CD14-positive monocyte (primary cell): ENCODE measurements around the gene MUTYH. TPM values are rescaled to one million over a fixed set of nuclear protein-coding genes. Genes with fewer than 3 reads are reported as not detected.
A peak's percentile ranks its signal among the peaks of the same experiment; 100 is the strongest.

Experiments used
- DNase-seq, 3 donors: peaks; one replicate each; pipeline ENCODE4 v3.0.0-alpha.2; 2011 to 2022
- H2AFZ ChIP-seq: 2 replicates; pipeline ENCODE4 v1.6.0; 2012; ENCODE audit warnings: mild to moderate bottlenecking, low read depth, low read length, inconsistent platforms; ENCODE audit not compliant: insufficient read depth, poor library complexity, severe bottlenecking
- H3K27ac ChIP-seq, 2 donors: 1 replicate in 1 of 2; 2 replicates in 1 of 2; pipeline ENCODE4 v1.5.1; 2012 to 2013; ENCODE audit warnings: low read length in 2 of 2, control low read depth in 1 of 2, inconsistent platforms in 1 of 2, low read depth in 1 of 2, mild to moderate bottlenecking in 1 of 2
- H3K27me3 ChIP-seq, 2 donors: one replicate each; pipeline versions ENCODE4 v1.6.0 to v1.6.1; 2011 to 2013; ENCODE audit warnings: low read length in 2 of 2; ENCODE audit not compliant: control insufficient read depth in 2 of 2, insufficient read depth in 2 of 2
- H3K36me3 ChIP-seq, 2 donors: replicated peaks in 1 of 2; 1 replicate in 1 of 2; 2 replicates in 1 of 2; pipeline versions ENCODE4 v1.5.1 to v1.6.1; 2012 to 2013; ENCODE audit warnings: low read length in 2 of 2, control low read depth in 1 of 2, inconsistent platforms in 1 of 2, mild to moderate bottlenecking in 1 of 2; ENCODE audit not compliant: insufficient read depth in 2 of 2, control insufficient read depth in 1 of 2
- H3K4me1 ChIP-seq, 2 donors: 1 replicate in 1 of 2; 2 replicates in 1 of 2; pipeline versions ENCODE4 v1.5.1 to v1.6.1; 2012 to 2013; ENCODE audit warnings: low read length in 2 of 2, control low read depth in 1 of 2, inconsistent platforms in 1 of 2, mild to moderate bottlenecking in 1 of 2, moderate library complexity in 1 of 2; ENCODE audit not compliant: insufficient read depth in 2 of 2, control insufficient read depth in 1 of 2
- H3K4me2 ChIP-seq: replicated peaks from 2 replicates; pipeline ENCODE3; 2012; ENCODE audit warnings: low read length, moderate library complexity, mild to moderate bottlenecking; ENCODE audit not compliant: poor library complexity, severe bottlenecking; ENCODE audit errors: extremely low read depth
- H3K4me3 ChIP-seq, 3 experiments: fragments of 200-600 bp in 1 of 3; sonication (generic) in 1 of 3; replicated peaks in 1 of 3; 1 replicate in 2 of 3; 2 replicates in 1 of 3; pipeline ENCODE4 v1.5.1; 2011 to 2013; ENCODE audit warnings: low read length in 3 of 3, mild to moderate bottlenecking in 3 of 3, control low read depth in 2 of 3, low read depth in 2 of 3, inconsistent platforms in 1 of 3, moderate library complexity in 1 of 3
- H3K79me2 ChIP-seq: 2 replicates; pipeline ENCODE4 v1.6.0; 2012; ENCODE audit warnings: mild to moderate bottlenecking, control low read depth, inconsistent platforms, low read length, moderate library complexity; ENCODE audit not compliant: insufficient read depth
- H3K9ac ChIP-seq: 2 replicates; pipeline ENCODE4 v1.6.0; 2017; ENCODE audit warnings: low read length, mild to moderate bottlenecking; ENCODE audit not compliant: insufficient read depth, poor library complexity, severe bottlenecking
- H3K9me3 ChIP-seq, 2 donors: replicated peaks in 1 of 2; 1 replicate in 1 of 2; 2 replicates in 1 of 2; pipeline versions ENCODE4 v1.5.1 to v1.6.1; 2012 to 2013; ENCODE audit warnings: low read length in 2 of 2, control low read depth in 1 of 2; ENCODE audit not compliant: control insufficient read depth in 1 of 2, insufficient read depth in 1 of 2
- H4K20me1 ChIP-seq: 2 replicates; pipeline ENCODE4 v1.6.0; 2012; ENCODE audit warnings: mild to moderate bottlenecking, low read length, control low read depth, moderate library complexity; ENCODE audit not compliant: insufficient read depth
- H3K27ac Mint-ChIP-seq, 7 donors: one replicate each; pipeline ENCODE4 v1.8.0; 2020; ENCODE audit warnings: mild to moderate bottlenecking in 7 of 7, mixed read lengths in 7 of 7, moderate library complexity in 6 of 7, inconsistent platforms in 2 of 7
- H3K27me3 Mint-ChIP-seq, 3 donors: one replicate each; pipeline ENCODE4 v1.8.0; 2021 to 2022; ENCODE audit warnings: low read depth in 3 of 3, mild to moderate bottlenecking in 3 of 3, mixed read lengths in 3 of 3, moderate library complexity in 3 of 3, inconsistent platforms in 1 of 3
- H3K36me3 Mint-ChIP-seq, 2 donors: one replicate each; pipeline ENCODE4 v1.8.0; 2020; ENCODE audit warnings: mixed read lengths in 2 of 2, inconsistent platforms in 1 of 2, mild to moderate bottlenecking in 1 of 2
- H3K4me1 Mint-ChIP-seq: one replicate; pipeline ENCODE4 v1.8.0; 2020; ENCODE audit warnings: mild to moderate bottlenecking, mixed read lengths
- H3K4me3 Mint-ChIP-seq, 2 donors: one replicate each; pipeline ENCODE4 v1.8.0; 2020; ENCODE audit warnings: mild to moderate bottlenecking in 2 of 2, mixed read lengths in 2 of 2, moderate library complexity in 1 of 2
- H3K9me3 Mint-ChIP-seq, 7 donors: one replicate each; pipeline ENCODE4 v1.8.0; 2020 to 2022; ENCODE audit warnings: mixed read lengths in 7 of 7, mild to moderate bottlenecking in 6 of 7, moderate library complexity in 6 of 7, inconsistent platforms in 2 of 7
- CTCF ChIP-seq: fragments of 200-600 bp; IDR thresholded peaks from one replicate; pipeline ENCODE4 v1.8.0; 2022; ENCODE audit warnings: antibody characterized with exemption, mild to moderate bottlenecking
- WGBS: methylation state at CpG from one replicate; pipeline ENCODE4 v1.1.5; 2013; ENCODE audit warnings: missing lambda C conversion rate; ENCODE audit not compliant: insufficient coverage; 5-methylcytosine and 5-hydroxymethylcytosine counted together
- intact Hi-C, 2 donors: fragments of 100-400 bp; cut with micrococcal nuclease; formaldehyde crosslinking; loops; one replicate each; pipeline versions ENCODE4 v1.15.0 to v1.15.1; 2023
- polyA plus RNA-seq, 3 donors: library from polyadenylated mRNA; depleted of rRNA in 1 of 3; unstranded in 2 of 3; stranded (reverse) in 1 of 3; fragments of 300-500 nt in 2 of 3; fragments of >200 nt in 1 of 3; fragmentation: Illumina TruSeq in 2 of 3; gene quantifications; 1 replicate in 2 of 3; 2 replicates in 1 of 3; pipeline ENCODE4 v1.2.3, GENCODE V29; 2012 to 2021

The MUTYH gene
- polyA plus RNA-seq, 3 donors = 6.7 to 22.9 (median 8.1) TPM

GRCh38 chr1:45326627-45327623 is 13.3 kb downstream of the MUTYH start, which contains the start of gene HPDL:
TSS of gene HPDL (plus strand) at chr1:45326895. CDS start at chr1:45327149, 254 bp downstream.
- peak within 1 kb of the TSS in 1 of 7 donors; percentile 65 for H3K27ac Mint-ChIP-seq
- peaks cover 19% of the 10 kb centered on the region for H3K4me1 Mint-ChIP-seq
- peaks cover 19 to 28% of the 10 kb centered on the region in 2 donors for H3K36me3 Mint-ChIP-seq
- H3K27me3 Mint-ChIP-seq = peaks cover 2 to 18% (median 6%) of the 10 kb centered on the region in 3 donors
- Histone ChIP-seq H3K4me2 (peak within 1 kb of the TSS; percentile 84), H2AFZ (peak within 1 kb of the TSS; percentile 88), H3K27ac (no peak within 1 kb of the TSS), H4K20me1 (no peaks in the 10 kb centered on the region), H3K36me3 (peaks cover 12 to 28% of the 10 kb centered on the region in 2 donors), H3K4me1 (peaks cover 15 to 18% of the 10 kb centered on the region in 2 donors), H3K4me3 (peak within 1 kb of the TSS; percentile 39 to 76 (median 48)), H3K9ac (peak within 1 kb of the TSS; percentile 53), H3K27me3 (peaks cover 0 to 4% of the 10 kb centered on the region in 2 donors), H3K79me2 (no peaks in the 10 kb centered on the region), H3K9me3 (no peaks in the 10 kb centered on the region)
- peak within 1 kb of the TSS; percentile 83 to 89 for H3K4me3 Mint-ChIP-seq
- peaks cover 0 to 3% (median 0%) of the 10 kb centered on the region in 7 donors for H3K9me3 Mint-ChIP-seq
- intact Hi-C loops = no loop called here
- DNase-seq = no peak
- no peak for TF ChIP-seq CTCF
- WGBS = 10% methylated on average over 96 of the region's 96 CpGs

- peak overlapping the region; percentile 83 to 89 for H3K4me3 Mint-ChIP-seq
- peaks cover 2 to 18% (median 6%) of the 10 kb centered on the region in 3 donors for H3K27me3 Mint-ChIP-seq
- no peak overlapping the region for H3K27ac ChIP-seq
- H3K27ac Mint-ChIP-seq = peak overlapping the region in 1 of 7 donors; percentile 65
- WGBS = 82% methylated on average over 5 of the region's 6 CpGs
- H3K27me3 ChIP-seq = peaks cover 0 to 4% of the 10 kb centered on the region in 2 donors
- H3K36me3 Mint-ChIP-seq = peaks cover 17 to 18% of the 10 kb centered on the region in 2 donors
- H3K4me1 ChIP-seq = peaks cover 15 to 18% of the 10 kb centered on the region in 2 donors
- intact Hi-C loops = no loop called here
- peaks cover 19% of the 10 kb centered on the region for H3K4me1 Mint-ChIP-seq
- no peak overlapping the region for H3K9ac ChIP-seq
- H4K20me1 ChIP-seq = no peaks in the 10 kb centered on the region
- no peak for DNase-seq
- H3K9me3 Mint-ChIP-seq = peaks cover 0 to 3% (median 0%) of the 10 kb centered on the region in 7 donors
- no peaks in the 10 kb centered on the region for H3K79me2 ChIP-seq
- no peaks in the 10 kb centered on the region for H3K9me3 ChIP-seq
- no peak for TF ChIP-seq CTCF
- peak overlapping the region in 1 of 3 experiments; percentile 76 for H3K4me3 ChIP-seq
- peaks cover 3 to 18% of the 10 kb centered on the region in 2 donors for H3K36me3 ChIP-seq
- peak overlapping the region; percentile 88 for H2AFZ ChIP-seq
- peak overlapping the region; percentile 84 for H3K4me2 ChIP-seq
These were observed 14.3 kb downstream of the MUTYH start for GRCh38 chr1:45325851-45326506.
